Measurements from ENCODE around the gene DAND5. TPM values are rescaled to one million over a fixed set of nuclear protein-coding genes. Genes with fewer than 3 reads are reported as not detected.

Gene DAND5
- total RNA-seq, 1 donor from 2014 or later = not detected

GRCh38 chr19:13018035-13018914 lies 48.9 kb downstream of the DAND5 start:
- peaks cover 84% of the 10 kb centered on the region for H3K4me1 ChIP-seq (ENCODE audit: insufficient read depth, low read length)
- TF ChIP-seq, protein P1, sequence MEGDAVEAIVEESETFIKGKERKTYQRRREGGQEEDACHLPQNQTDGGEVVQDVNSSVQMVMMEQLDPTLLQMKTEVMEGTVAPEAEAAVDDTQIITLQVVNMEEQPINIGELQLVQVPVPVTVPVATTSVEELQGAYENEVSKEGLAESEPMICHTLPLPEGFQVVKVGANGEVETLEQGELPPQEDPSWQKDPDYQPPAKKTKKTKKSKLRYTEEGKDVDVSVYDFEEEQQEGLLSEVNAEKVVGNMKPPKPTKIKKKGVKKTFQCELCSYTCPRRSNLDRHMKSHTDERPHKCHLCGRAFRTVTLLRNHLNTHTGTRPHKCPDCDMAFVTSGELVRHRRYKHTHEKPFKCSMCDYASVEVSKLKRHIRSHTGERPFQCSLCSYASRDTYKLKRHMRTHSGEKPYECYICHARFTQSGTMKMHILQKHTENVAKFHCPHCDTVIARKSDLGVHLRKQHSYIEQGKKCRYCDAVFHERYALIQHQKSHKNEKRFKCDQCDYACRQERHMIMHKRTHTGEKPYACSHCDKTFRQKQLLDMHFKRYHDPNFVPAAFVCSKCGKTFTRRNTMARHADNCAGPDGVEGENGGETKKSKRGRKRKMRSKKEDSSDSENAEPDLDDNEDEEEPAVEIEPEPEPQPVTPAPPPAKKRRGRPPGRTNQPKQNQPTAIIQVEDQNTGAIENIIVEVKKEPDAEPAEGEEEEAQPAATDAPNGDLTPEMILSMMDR (IDR thresholded peaks at IDR 0.05; ENCODE audit: insufficient read depth, low read depth, low read length) = no peak
- no peak for TF ChIP-seq EZH2 (IDR thresholded peaks at IDR 0.05; ENCODE audit: insufficient read depth, low read length)
- peaks cover 90% of the 10 kb centered on the region for H3K79me2 ChIP-seq (ENCODE audit: insufficient read depth, low read length)
- no peak overlapping the region for H3K4me3 Mint-ChIP-seq (ENCODE audit: unreplicated experiment)
- H3K9me3 ChIP-seq (ENCODE audit: insufficient read depth, low read depth, low read length) = no peaks in the 10 kb centered on the region
- no peak for FAIRE-seq
- peak; percentile 72 for DNase-seq (ENCODE audit: low read depth)
- H4K20me1 ChIP-seq (ENCODE audit: insufficient read depth, low read length) = peaks cover 9% of the 10 kb centered on the region
- peak overlapping the region; percentile 78 for H3K27ac ChIP-seq (ENCODE audit: low read depth, low read length)
- H3K27me3 ChIP-seq (ENCODE audit: insufficient read depth, low read length) = no peaks in the 10 kb centered on the region
- peak overlapping the region; percentile 27 for H3K4me3 ChIP-seq (ENCODE audit: insufficient read depth, low read depth, low read length)
- peaks cover 85% of the 10 kb centered on the region for H3K27me3 Mint-ChIP-seq (ENCODE audit: low read depth, unreplicated experiment)
- peak overlapping the region; percentile 77 for H3K9ac ChIP-seq (ENCODE audit: low read length)
- H2AFZ ChIP-seq (ENCODE audit: low read depth, low read length) = peak overlapping the region; percentile 31
- no peaks in the 10 kb centered on the region for H3K36me3 ChIP-seq (ENCODE audit: insufficient read depth, low read length)
- H3K4me1 Mint-ChIP-seq (ENCODE audit: low read depth, unreplicated experiment) = peaks cover 32% of the 10 kb centered on the region
- H3K27ac Mint-ChIP-seq (ENCODE audit: unreplicated experiment) = no peak overlapping the region
- peak overlapping the region; percentile 87 for H3K4me2 ChIP-seq (ENCODE audit: low read length)
- H3K9me3 Mint-ChIP-seq (ENCODE audit: unreplicated experiment) = no peaks in the 10 kb centered on the region
- H3K36me3 Mint-ChIP-seq (ENCODE audit: low read depth, unreplicated experiment) = no peaks in the 10 kb centered on the region

- H3K9ac ChIP-seq (ENCODE audit: low read length) = peak overlapping the region; percentile 72
- no peaks in the 10 kb centered on the region for H3K27me3 ChIP-seq (ENCODE audit: insufficient read depth, low read length)
- DNase-seq (ENCODE audit: low read depth) (no peak), FAIRE-seq (no peak)
- H3K9me3 ChIP-seq (ENCODE audit: insufficient read depth, low read depth, low read length) = no peaks in the 10 kb centered on the region
- no peaks in the 10 kb centered on the region for H3K36me3 ChIP-seq (ENCODE audit: insufficient read depth, low read length)
- no peak overlapping the region for H3K4me3 ChIP-seq (ENCODE audit: insufficient read depth, low read depth, low read length)
- peak overlapping the region; percentile 78 for H3K27ac ChIP-seq (ENCODE audit: low read depth, low read length)
- H4K20me1 ChIP-seq (ENCODE audit: insufficient read depth, low read length) = peaks cover 9% of the 10 kb centered on the region
- peaks cover 26% of the 10 kb centered on the region for H3K4me1 Mint-ChIP-seq (ENCODE audit: low read depth, unreplicated experiment)
- no peak overlapping the region for H3K4me3 Mint-ChIP-seq (ENCODE audit: unreplicated experiment)
- H3K36me3 Mint-ChIP-seq (ENCODE audit: low read depth, unreplicated experiment) = no peaks in the 10 kb centered on the region
- TF ChIP-seq, protein P1 (IDR thresholded peaks at IDR 0.05; ENCODE audit: insufficient read depth, low read depth, low read length) = no peak
- H3K4me2 ChIP-seq (ENCODE audit: low read length) = peak overlapping the region; percentile 76
- H3K27me3 Mint-ChIP-seq (ENCODE audit: low read depth, unreplicated experiment) = peaks cover 85% of the 10 kb centered on the region
- H2AFZ ChIP-seq (ENCODE audit: low read depth, low read length) = no peak overlapping the region
- peaks cover under 1% of the 10 kb centered on the region for H3K9me3 Mint-ChIP-seq (ENCODE audit: unreplicated experiment)
- H3K4me1 ChIP-seq (ENCODE audit: insufficient read depth, low read length) = peaks cover 78% of the 10 kb centered on the region
- peaks cover 84% of the 10 kb centered on the region for H3K79me2 ChIP-seq (ENCODE audit: insufficient read depth, low read length)
- H3K27ac Mint-ChIP-seq (ENCODE audit: unreplicated experiment) = no peak overlapping the region
These were observed 50.0 kb downstream of the DAND5 start for GRCh38 chr19:13019332-13019731.

GRCh38 chr19:13020002-13020414 lies 50.6 kb downstream of the DAND5 start:
- no peak overlapping the region for H3K27ac Mint-ChIP-seq (ENCODE audit: unreplicated experiment)
- FAIRE-seq (no peak), DNase-seq (ENCODE audit: low read depth) (peak; percentile 70)
- Histone ChIP-seq H3K79me2 (ENCODE audit: insufficient read depth, low read length) (peaks cover 84% of the 10 kb centered on the region), H3K27ac (ENCODE audit: low read depth, low read length) (peak overlapping the region; percentile 78), H2AFZ (ENCODE audit: low read depth, low read length) (no peak overlapping the region), H3K4me1 (ENCODE audit: insufficient read depth, low read length) (peaks cover 78% of the 10 kb centered on the region), H3K9me3 (ENCODE audit: insufficient read depth, low read depth, low read length) (no peaks in the 10 kb centered on the region), H3K36me3 (ENCODE audit: insufficient read depth, low read length) (no peaks in the 10 kb centered on the region), H4K20me1 (ENCODE audit: insufficient read depth, low read length) (peaks cover 9% of the 10 kb centered on the region), H3K27me3 (ENCODE audit: insufficient read depth, low read length) (no peaks in the 10 kb centered on the region), H3K9ac (ENCODE audit: low read length) (peak overlapping the region; percentile 72), H3K4me2 (ENCODE audit: low read length) (peak overlapping the region; percentile 76), H3K4me3 (ENCODE audit: insufficient read depth, low read depth, low read length) (no peak overlapping the region)
- H3K4me1 Mint-ChIP-seq (ENCODE audit: low read depth, unreplicated experiment) = peaks cover 28% of the 10 kb centered on the region
- no peaks in the 10 kb centered on the region for H3K36me3 Mint-ChIP-seq (ENCODE audit: low read depth, unreplicated experiment)
- TF ChIP-seq, protein P1 (IDR thresholded peaks at IDR 0.05; ENCODE audit: insufficient read depth, low read depth, low read length) = no peak
- no peak for TF ChIP-seq EZH2 (IDR thresholded peaks at IDR 0.05; ENCODE audit: insufficient read depth, low read length)
- no peak overlapping the region for H3K4me3 Mint-ChIP-seq (ENCODE audit: unreplicated experiment)
- peaks cover 3% of the 10 kb centered on the region for H3K9me3 Mint-ChIP-seq (ENCODE audit: unreplicated experiment)
- peaks cover 85% of the 10 kb centered on the region for H3K27me3 Mint-ChIP-seq (ENCODE audit: low read depth, unreplicated experiment)

Measured in astrocyte (in vitro differentiated cells and primary cell).